HG03139 (cell line): Measurements from ENCODE around the gene SPART.
"Not testable (repeated sequence)": the region's sequence is repeated elsewhere in the genome, so short reads cannot be mapped to it uniquely, and the experiment has no call there.

Experiments used
- ATAC-seq: cut with Tn5 transposase; IDR thresholded peaks from one replicate; pipeline ENCODE4 v1.9.1; 2021; ENCODE audit not compliant: unreplicated experiment

The SPART gene

DNA sequence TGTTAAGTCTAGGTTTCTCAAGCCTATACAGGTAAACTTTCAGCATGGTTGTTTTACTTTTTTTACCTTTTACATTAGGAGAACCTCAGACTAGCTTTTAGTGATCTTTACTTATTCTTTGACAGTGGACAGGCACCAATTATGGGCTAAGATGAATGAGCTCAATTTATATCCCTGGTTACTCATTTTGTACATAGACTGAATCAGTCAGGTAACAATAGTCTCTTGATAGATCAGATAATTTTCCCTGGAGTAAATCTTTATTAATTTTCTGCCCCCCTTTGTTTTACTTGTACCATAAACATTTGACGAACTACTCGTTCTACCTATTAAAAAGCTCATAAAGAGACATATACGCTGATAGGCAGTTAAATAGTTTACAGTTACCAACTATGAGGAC, 22.8 kb downstream of the SPART start:
- ATAC-seq, result no peak

DNA sequence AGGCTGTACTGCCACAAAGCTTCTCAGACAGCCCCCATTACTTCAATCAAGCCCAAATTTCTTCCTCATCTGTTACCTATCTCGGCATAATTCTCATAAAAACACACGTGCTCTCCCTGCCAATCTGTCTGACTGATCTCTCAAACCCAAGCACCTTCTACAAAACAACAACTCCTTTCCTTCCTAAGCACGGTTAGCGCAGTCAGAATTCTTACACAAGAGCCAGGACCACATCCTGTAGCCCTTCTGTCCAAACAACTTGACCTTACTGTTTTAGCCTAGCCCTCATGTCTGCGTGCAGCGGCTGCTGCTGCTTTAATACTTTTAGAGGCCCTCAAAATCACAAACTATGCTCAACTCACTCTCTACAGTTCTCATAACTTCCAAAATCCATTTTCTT, 26.4 kb downstream of the SPART start:
- not testable (repeated sequence) for ATAC-seq

DNA sequence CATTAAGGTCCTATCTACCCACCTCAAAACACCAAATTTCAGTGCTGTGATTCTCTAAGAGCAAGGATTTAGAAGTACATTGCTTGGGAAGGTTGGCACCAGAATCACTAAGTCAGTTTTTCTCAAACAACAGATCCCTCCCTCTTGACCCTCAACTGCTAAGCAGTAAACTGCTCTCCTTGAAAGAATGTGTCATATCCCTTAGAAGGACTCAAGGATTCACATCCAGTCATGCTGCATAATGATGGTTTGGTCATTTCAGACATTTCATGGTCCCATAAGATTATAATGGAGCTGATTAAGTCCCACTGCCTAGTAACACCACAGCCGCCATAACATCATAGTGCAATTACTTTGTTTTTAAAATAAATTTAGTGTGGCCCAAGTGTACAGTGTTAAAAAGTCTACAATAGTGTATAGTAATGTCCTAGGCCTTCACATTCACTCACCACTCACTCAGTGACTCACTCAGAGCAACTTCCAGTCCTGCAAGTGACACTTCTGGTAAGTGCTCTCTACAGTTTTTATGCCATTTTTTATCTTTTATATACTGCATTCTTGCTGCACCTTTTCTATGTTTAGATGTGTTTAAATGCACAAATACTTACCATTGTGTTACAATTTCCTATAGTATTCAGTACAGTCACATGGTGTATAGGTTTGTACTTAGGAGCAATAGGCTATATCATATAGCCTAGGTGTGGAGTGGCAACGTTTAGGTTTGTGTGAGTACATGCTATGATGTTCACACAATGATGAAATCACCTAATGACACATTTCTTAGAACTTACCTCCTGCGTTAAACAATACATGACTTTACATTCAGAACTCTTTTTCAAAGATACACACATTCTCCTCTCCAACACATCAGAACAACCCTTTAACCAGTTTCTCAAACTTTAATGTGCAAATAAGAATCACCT, 32.9 kb downstream of the SPART start:
- ATAC-seq, result no peak

DNA sequence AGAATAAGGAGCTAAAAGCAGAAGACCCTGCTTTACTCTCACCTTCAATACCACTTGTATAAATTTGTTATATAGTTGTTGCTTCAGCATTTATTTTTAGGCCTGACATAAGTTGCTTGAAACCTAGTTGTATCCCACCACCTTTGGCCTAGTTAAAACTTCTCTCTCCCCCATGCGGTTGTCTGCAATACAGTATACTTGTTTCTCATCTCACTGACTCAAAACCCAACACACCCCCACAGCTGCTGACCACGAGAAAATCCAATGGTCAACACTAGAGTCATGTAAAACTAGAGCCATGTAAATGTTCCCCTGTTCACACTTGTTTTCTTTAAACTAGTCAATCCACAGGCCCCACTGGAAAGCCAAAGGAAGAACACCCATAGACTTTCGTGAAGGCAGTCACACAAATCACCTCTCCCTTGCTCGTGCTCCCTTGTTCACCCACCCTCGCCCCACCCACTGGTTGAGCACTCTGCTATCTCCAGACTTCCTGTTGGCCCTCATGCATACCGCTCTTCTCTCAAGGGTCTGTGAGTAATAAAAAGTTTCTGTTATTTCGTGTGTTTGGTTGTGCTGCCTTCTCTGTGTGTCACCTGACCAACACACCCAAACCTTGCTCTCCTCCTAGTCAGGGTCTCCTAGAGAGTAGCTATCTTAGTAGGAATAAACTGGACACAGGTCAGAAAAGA, 35.6 kb downstream of the SPART start:
- ATAC-seq, result no peak

DNA sequence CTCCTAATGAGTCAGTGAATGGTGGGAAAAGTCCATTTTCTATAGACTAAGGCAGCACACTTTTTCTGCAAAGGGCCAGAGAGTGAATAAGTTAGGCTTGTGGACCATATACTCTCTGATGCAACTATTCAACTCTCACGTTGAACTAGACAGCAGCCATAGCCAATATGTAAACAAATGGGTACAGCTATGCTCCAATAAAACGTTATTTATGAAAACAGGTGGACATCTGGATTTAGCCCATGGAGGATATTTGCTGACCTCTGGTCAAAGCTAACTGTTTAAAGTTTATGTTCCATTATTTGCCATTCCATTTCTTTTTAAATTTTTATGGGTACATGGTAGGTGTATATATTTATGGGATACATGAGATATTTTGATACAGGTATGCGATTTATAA, 43.9 kb downstream of the SPART start:
- no peak for ATAC-seq

DNA sequence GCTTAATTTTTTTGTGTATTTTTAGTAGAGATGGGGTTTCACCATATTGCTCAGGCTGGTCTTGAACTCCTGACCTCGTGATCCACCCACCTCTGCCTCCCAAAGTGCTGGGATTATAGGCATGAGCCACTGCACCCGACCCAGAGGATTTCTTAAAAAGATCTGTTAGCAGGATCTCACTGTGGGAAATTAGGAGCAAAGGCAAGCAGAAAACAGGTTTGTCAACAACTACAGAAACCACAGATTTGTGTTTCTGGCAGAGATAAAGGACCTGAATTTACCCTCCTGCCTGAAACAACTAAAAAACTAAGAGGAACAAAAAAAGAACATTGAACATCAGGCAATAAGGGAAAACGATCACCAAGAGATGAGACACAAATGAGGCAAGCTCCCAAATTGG, 46.7 kb downstream of the SPART start:
- not testable (repeated sequence) for ATAC-seq

DNA sequence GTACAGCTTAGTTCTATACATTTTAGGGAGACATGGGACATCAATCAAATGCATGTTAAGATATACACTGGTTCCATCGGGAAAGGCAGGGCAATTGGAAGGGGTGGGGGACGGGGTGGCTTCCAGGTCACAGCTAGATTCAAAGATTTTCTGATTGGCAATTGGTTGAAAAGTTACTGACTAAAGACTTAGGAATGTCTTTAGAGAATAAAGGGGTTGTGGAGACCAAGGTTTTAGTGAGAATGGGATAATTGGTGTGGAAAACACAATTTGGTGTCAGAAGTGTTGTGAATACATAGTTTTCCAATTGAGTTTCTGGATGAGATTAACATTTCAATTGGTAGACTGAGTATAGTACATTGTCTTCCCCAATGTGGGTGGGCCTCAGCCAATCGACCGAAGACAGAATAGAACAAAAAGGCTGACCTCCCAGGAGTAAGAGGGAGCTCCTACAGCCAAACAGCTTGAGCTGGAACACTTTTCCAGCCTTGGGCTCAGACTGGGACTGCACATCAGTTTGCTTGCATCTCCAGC, 47.6 kb downstream of the SPART start:
- ATAC-seq, result no peak

DNA sequence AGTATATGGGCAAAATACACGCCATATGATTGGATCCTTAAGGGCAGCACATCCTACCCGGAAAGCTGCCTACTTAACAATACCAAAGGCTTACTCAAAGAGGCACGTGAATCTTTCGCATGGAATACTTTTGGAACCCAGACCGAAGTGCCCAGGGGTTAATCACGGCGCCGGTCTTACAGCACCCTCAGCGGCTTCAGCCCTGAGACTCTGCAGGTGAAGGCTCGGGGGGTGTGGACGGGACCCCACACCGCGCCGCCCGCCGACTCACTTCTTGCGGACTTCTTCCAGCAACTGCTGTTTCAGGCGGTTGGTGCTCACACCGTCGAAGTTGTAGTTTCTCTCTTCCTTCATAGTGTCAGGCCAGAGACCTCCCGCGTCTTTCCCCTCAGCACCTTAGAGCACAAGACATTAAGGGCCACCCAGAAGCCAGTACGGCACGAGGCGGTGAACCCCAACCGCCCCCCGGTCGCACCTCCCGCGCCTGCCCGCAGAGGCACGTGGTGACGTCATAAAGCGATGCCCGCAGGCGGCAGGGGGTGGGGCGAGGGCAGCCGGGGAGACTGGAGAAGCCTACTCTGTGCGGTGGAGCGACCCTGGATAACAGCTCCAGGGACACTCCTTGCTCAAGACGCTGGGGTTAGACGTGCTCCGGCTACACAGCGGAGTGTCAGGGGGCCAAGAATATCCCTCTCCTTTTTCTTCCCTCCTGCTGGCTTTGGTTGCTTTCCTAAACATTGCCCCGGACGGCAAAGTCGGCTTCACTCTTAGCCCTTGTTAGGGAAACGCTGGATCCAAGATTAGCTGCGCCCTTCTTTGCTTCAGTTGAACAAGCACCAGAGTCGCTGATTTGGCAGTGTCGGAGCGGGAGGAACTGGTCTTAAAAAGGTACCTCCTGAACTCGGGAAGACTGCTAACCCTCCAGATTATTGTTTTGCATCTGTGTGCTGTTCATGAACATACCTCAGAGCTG, 48.5 kb downstream of the SPART start, which contains the start of gene CCDC169:
Gene CCDC169, minus strand, starts transcription at position 449 of the 973 bp plus-strand sequence. Its CDS starts 95 bp downstream, at position 354.
- no peak for ATAC-seq

DNA sequence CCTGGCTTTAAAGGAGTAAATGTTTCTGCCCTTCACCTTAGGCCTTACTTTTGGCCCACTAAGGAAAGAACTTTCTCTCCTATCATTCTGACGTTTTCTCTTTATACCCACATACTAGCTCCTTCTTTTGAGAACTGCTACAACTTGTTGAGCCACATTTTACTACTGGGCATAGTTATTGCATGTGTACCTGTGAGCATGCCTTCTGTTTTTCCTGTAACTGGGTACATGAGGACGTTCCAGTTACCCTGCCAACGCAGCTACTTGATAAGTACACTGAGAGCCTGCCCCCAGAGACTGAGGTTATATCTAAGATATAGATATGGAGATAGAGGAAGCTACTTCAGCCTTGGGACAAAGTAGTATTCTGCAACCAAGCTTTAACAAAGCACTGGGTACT, 52.1 kb downstream of the SPART start:
- ATAC-seq, result no peak

DNA sequence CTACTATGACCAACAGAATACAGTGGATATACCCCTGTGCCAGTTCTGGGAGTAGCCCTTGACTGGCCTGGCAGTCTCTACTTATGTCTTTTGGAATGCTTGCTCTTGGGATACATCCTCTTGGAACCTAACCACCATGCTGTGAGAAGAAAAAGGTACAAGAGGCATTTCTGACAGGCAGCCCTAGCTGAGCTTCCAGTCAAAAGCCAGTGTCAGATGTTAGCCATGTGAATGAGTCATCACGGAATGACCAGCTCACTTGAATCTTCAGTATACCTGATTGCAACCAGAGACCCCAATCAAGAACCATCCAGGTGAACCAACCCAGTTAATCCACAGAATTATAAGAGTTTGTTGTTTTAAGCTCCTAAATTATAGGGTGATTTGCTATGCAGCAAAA, 52.7 kb downstream of the SPART start:
- ATAC-seq, result no peak

DNA sequence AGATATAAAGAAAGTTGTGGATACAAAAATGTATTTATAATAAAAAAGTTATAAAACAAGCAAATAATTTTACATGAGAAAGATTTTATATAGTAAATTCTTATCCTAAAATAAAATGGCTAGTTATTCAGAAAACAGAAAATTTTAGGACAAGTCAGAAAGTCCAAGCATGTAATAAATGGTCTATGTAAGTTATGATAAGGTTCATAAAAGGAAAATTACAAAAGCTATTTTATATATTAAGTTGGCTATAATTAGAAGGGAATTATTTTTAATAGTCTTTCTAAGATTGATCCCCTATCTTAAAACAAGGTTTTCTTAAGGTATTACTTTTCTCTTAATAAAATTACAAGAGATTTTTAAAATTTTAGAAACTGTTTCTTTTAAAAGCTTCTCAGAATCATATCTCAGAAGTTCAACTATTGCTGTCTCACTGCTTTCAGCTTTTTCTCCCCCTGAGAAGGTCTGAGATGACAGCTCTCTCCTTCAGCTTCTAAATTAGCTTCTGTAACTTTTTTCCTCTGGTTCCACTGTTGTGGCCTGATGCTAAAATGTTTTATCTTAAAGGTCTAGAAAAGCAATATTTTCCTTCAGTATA, 57.3 kb downstream of the SPART start:
- ATAC-seq, result no peak

DNA sequence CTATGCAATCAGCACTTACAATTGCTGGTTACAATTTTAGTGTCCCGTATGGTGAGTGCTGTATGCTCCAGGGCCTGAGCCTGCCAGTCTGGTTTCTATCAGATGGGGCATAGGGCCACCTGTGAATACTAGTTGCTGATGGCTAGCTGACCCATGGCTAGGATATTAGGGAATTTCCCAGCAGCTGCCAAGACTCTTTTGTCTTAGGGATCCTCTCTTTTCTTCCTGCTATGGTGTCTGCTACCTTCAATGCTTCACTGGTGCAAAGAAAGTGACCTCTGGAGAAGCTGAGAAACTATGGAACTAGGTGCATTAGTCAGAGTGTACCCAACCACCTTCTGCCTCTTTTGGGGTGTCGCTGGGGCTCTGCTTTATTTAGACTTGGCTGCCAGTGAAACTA, 60.2 kb downstream of the SPART start:
- ATAC-seq, result no peak

DNA sequence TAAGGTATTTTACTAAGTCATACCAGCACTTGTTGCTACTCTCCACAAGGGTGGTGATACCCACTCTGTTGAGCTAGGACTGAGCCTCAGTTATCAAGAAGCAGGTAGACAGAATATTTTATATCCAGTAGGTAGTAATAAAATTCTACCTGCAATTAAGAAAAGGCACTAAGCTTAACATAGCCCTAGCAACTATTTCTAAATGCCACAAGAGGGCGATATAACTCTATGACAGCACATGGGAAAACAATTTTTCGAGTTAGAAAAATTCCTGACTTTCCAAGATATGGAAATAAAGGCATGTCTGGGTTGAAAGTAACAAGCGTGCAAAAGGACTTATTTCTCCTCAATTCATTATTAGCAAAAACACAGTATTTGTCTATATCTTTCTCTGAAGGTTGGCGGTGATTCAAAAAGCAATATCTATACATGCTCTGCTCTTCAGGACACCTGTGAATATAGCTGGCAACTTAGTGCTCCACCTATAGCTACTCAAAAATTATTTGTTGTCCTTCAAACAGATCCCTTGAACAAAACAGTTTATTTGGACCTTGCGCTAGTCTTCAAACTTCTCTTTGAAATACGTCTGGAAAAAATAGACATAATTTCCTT, 63.3 kb downstream of the SPART start:
- ATAC-seq, result no peak

DNA sequence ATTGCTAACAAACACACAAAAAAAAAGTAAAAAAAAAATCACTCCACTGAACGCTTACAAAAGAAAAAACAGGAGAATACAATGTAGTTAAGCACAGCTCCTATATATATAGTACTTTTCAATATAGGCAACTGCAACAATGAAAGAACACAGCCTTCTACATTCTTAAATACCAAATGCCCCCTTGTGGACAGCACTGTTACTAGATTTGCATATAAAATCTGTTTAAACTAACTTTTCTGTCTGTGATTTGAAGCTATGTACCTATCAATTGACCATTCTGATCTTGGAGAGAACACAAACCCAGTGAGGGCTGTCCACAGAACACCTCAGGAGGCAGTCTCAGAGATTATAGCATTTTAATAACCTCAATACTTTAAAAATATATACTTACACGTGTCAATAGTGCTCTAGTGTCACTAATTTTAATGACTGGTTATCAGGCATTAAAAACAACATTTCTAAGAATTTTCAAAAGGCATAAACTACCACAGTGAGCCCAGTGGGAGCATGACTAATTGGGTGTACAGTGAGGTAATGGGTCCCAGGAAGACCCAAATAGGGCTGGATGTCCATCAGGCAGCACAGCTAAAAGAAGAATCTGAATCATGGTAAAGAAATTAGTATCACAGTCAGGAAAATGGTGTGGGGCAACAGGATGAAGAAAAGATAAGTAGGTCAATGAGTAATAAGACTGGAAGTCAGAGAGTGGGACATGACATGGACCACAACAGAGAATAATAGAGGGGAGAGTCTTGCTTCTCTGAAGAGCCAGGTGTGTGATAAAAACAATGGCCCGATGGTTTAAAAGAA, 70.8 kb downstream of the SPART start:
- no peak for ATAC-seq

DNA sequence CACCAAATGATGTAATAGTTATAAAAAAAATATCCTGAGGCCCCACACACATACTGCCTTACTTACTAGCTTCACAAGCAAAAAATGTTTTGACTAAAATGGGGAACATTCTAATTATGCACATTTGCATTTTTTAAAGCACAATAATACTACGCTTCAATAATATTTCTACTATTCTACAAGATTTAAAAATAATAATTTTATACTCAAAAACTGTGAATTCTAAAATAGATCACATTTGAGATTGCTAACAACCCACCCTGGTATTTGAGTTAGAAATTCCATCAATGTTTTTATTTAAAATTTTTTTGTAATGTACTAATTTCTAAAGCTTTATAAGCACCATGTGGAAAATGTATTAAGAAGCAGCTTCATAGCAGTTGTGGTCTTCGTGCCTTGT, 72.8 kb downstream of the SPART start:
- ATAC-seq, result no peak

DNA sequence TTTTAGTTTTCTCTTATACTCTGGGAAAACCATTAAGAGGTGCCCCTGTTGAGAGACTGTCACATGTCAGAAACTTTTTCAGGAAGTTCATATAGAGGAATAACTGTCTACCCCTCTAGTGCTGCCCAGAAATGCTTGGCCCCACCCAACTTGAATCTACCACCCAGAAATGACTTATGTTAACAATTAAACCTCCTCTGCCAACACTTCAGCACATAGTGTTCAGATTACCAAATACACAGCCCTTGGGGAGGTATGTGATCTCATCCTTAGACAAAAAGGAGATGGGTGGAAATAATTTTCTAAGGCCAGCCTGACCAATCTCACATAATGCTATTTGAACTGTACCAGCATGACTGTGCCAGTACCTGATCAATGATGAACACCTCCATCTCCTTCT, 84.2 kb downstream of the SPART start:
- ATAC-seq, result no peak

DNA sequence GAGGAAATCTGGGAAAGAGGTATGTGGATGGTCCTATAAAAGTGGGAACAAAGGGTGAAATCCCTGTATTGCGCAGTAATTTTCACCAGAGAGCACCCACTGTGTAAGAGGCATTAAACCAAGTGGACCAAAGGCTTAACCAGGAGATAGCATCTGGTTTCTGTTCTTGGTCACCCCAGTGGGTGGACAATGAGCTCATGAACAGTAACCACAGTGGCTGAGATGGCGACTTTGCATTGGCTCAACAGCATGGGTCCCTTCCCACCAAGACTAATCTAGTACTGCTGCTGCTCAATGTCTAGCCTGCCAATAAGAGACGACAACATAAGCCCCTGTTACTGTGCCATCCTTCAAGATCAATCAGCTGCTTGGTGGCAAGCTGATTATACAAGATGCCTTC, 85.2 kb downstream of the SPART start:
- no peak for ATAC-seq

DNA sequence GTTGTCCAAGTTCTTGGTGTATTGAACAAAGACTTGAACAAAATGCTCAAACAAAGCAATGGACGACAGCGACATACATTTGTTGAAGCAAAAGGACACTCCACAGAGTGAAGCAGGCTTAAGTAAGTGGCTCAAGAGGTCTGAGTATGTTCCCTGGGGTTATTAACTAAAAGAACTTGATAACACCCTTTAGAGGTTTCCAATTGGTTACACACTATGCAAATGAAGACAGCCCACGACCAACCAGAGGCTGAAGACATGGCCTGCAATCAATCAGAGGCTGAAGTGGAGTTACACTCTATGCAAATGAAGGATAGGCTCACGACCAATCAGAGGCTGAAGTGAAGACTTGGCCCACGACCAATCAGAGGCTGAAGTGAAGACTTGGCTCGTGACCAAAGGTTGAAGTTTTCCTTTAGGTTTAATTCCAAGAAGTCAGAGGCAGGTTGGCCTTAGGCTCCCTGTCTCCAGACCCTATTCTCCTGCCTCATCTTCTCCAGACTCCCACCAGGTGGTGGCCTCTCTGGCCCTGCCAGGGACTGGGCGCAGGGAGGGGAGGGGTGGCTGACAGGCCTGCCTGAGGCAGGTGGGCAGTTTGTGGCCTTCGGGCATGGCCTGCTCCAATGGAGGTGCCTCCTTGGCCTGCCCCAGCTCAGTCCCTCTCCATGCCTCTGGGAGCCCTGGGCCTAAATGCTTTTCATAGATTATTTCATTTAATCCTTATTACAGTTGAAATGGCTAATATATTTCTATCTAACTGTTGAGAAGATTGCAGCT, 86.6 kb downstream of the SPART start:
- no peak for ATAC-seq
